ENCODE data around the gene SYT1.

Gene SYT1

DNA sequence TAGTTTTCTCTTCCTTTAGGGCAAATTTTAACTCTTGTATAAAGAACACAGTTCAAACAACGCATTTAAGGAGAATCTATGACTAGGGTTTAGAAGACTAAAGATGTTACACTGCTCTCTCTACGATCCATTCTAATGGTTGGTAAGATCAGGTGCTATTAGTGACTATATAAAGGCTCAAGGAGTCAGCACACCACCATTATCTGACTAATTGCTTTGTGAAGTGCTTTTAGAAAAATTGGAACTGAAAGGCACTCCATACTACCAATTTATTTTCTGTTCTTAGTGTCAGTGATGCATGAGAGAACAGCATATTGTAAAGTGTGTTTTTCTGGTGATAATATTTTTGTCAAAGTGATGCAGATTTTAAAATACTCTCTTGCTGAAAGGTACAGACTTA, 136.8 kb downstream of the SYT1 start:
- TF ChIP-seq, protein P1, sequence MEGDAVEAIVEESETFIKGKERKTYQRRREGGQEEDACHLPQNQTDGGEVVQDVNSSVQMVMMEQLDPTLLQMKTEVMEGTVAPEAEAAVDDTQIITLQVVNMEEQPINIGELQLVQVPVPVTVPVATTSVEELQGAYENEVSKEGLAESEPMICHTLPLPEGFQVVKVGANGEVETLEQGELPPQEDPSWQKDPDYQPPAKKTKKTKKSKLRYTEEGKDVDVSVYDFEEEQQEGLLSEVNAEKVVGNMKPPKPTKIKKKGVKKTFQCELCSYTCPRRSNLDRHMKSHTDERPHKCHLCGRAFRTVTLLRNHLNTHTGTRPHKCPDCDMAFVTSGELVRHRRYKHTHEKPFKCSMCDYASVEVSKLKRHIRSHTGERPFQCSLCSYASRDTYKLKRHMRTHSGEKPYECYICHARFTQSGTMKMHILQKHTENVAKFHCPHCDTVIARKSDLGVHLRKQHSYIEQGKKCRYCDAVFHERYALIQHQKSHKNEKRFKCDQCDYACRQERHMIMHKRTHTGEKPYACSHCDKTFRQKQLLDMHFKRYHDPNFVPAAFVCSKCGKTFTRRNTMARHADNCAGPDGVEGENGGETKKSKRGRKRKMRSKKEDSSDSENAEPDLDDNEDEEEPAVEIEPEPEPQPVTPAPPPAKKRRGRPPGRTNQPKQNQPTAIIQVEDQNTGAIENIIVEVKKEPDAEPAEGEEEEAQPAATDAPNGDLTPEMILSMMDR (IDR thresholded peaks at IDR 0.05; ENCODE audit: low read depth, low read length) = no peak
- H3K4me3 ChIP-seq (ENCODE audit: low read depth, low read length) = no peak overlapping the region

DNA sequence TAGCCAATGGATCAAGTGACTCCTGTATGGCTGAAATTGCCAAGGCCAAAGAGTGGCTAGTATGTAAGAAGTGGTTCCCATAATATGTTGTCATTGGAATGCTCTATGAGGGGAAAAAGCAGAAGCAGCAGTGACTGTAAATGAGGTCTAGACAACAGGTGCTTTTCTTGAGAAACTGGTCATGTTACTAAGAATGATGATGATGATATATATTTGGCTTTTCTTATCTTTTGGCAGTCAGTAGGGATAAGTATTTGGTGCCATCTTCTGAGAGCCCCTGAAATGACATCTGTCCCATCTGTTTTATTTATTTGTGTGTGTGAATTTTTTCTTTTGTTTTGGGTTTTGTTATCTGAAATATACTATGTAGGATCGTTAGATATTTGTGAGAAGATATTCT, 141.7 kb downstream of the SYT1 start:
- TF ChIP-seq, protein P1 (IDR thresholded peaks at IDR 0.05; ENCODE audit: low read depth, low read length) = no peak
- no peak overlapping the region for H3K4me3 ChIP-seq (ENCODE audit: low read depth, low read length)

- no peak overlapping the region for H3K4me3 ChIP-seq (ENCODE audit: low read depth, low read length)
- TF ChIP-seq, protein P1 (IDR thresholded peaks at IDR 0.05; ENCODE audit: low read depth, low read length) = no peak
Measured at GRCh38 chr12:79008591-79008990, 144.0 kb downstream of the SYT1 start.

- TF ChIP-seq, protein P1 (IDR thresholded peaks at IDR 0.05; ENCODE audit: low read depth, low read length) = no peak
- no peak overlapping the region for H3K4me3 ChIP-seq (ENCODE audit: low read depth, low read length)
Measured at GRCh38 chr12:79012636-79013035, 148.1 kb downstream of the SYT1 start.

DNA sequence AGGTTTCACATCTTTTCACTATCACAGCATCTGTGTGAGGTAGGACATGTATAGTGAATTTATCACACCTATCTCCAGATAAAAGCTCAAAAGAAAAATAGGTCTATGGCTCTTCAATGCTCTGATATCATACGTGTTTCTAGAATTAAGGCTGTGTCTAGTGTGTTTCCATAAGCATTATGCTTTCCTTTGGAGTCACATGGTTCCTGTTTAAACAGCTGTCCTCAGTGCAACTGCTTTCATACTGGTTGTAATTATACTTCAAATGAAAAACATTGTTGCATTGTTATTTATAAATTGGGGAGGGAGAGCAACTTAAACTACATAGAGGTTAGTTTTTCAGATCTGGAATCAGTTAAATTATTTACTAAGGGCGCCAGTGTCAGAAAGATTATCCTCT, 151.6 kb downstream of the SYT1 start:
- TF ChIP-seq, protein P1 (IDR thresholded peaks at IDR 0.05; ENCODE audit: low read depth, low read length) = no peak
- H3K4me3 ChIP-seq (ENCODE audit: low read depth, low read length) = no peak overlapping the region

DNA sequence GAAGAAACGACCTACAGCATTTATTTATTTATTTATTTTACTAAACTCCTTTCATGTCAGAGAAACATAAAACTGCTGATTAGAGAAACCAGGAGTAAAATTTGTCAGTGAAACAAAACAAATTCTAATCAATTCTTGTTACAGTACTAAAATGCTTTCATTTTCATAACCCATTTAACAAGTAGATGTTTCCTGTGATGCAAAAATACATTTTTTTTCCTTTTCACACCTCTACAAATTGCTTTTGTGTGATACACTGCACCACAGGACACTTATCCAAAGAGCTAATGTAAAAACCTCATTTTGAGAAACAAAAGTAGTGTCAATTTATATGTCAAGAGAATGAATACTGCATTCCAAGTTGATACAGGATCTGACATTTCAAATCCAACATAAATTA, 155.1 kb downstream of the SYT1 start:
- TF ChIP-seq, protein P1 (IDR thresholded peaks at IDR 0.05; ENCODE audit: low read depth, low read length) = no peak

GRCh38 chr12:79020106-79020505, 155.5 kb downstream of the SYT1 start:
- TF ChIP-seq, protein P1 (IDR thresholded peaks at IDR 0.05; ENCODE audit: low read depth, low read length) = no peak
- no peak overlapping the region for H3K4me3 ChIP-seq (ENCODE audit: low read depth, low read length)

More for the DNA sequence above, 155.1 kb downstream of the SYT1 start:
- no peak overlapping the region for H3K4me3 ChIP-seq (ENCODE audit: low read depth, low read length)

Measured in WI38 (cell line).